Subcutaneous abdominal adipose tissue (tissue), 5 donors: ENCODE measurements around the gene TSSC4.

Source experiments
- H3K27ac ChIP-seq: one replicate; pipeline ENCODE4 v1.7.0; 2013; ENCODE audit warnings: low read depth, mild to moderate bottlenecking, inconsistent platforms, low read length, moderate library complexity
- H3K27me3 ChIP-seq, 5 donors: one replicate each; pipeline ENCODE4 v1.7.0; 2013; ENCODE audit warnings: low read length in 5 of 5, inconsistent platforms in 1 of 5; ENCODE audit not compliant: control insufficient read depth in 5 of 5, insufficient read depth in 4 of 5
- H3K36me3 ChIP-seq, 5 donors: one replicate each; pipeline ENCODE4 v1.7.0; 2013; ENCODE audit warnings: low read length in 5 of 5; ENCODE audit not compliant: control insufficient read depth in 5 of 5, insufficient read depth in 5 of 5
- H3K4me1 ChIP-seq, 5 donors: one replicate each; pipeline ENCODE4 v1.7.0; 2013; ENCODE audit warnings: low read length in 5 of 5, mild to moderate bottlenecking in 3 of 5, moderate library complexity in 1 of 5; ENCODE audit not compliant: control insufficient read depth in 5 of 5, insufficient read depth in 5 of 5
- H3K4me3 ChIP-seq, 5 donors: one replicate each; pipeline ENCODE4 v1.7.0; 2013; ENCODE audit warnings: low read length in 5 of 5, low read depth in 1 of 5
- H3K9ac ChIP-seq, 5 donors: one replicate each; pipeline ENCODE4 v1.7.0; 2013; ENCODE audit warnings: low read length in 5 of 5, mild to moderate bottlenecking in 4 of 5, moderate library complexity in 3 of 5
- H3K9me3 ChIP-seq, 5 donors: one replicate each; pipeline ENCODE4 v1.7.0; 2013; ENCODE audit warnings: low read length in 5 of 5; ENCODE audit not compliant: control insufficient read depth in 5 of 5
- donor health status: healthy.
- donor health status: healthy.
- donor health status: healthy.
- donor health status: healthy.
- donor health status: healthy.

Gene TSSC4

GRCh38 chr11:2368178-2368850 is 32.2 kb upstream of the TSSC4 start:
- Histone ChIP-seq H3K9ac (no peak overlapping the region), H3K27ac (no peak overlapping the region), H3K9me3 (no peaks in the 10 kb centered on the region), H3K27me3 (no peaks in the 10 kb centered on the region), H3K4me3 (no peak overlapping the region), H3K36me3 (no peaks in the 10 kb centered on the region), H3K4me1 (peaks cover 2 to 65% (median 48%) of the 10 kb centered on the region in 5 donors)

GRCh38 chr11:2368851-2369180 is 31.7 kb upstream of the TSSC4 start:
- Histone ChIP-seq H3K4me3 (no peak overlapping the region), H3K27ac (no peak overlapping the region), H3K9me3 (no peaks in the 10 kb centered on the region), H3K9ac (no peak overlapping the region), H3K36me3 (no peaks in the 10 kb centered on the region), H3K27me3 (no peaks in the 10 kb centered on the region), H3K4me1 (peaks cover 0 to 60% (median 43%) of the 10 kb centered on the region in 5 donors)

- H3K4me1 ChIP-seq = peaks cover 0 to 56% (median 39%) of the 10 kb centered on the region in 5 donors
- H3K9ac ChIP-seq = peak overlapping the region in 1 of 5 donors; percentile 11
- no peaks in the 10 kb centered on the region for H3K36me3 ChIP-seq
- peak overlapping the region; percentile 60 for H3K27ac ChIP-seq
- H3K9me3 ChIP-seq = no peaks in the 10 kb centered on the region
- no peak overlapping the region for H3K4me3 ChIP-seq
- H3K27me3 ChIP-seq = no peaks in the 10 kb centered on the region
Observed at GRCh38 chr11:2369320-2369719, 31.2 kb upstream of the TSSC4 start.

- Histone ChIP-seq H3K27ac (peak overlapping the region; percentile 60), H3K4me3 (no peak overlapping the region), H3K36me3 (no peaks in the 10 kb centered on the region), H3K9ac (peak overlapping the region in 2 of 5 donors; percentile 2 to 11), H3K9me3 (no peaks in the 10 kb centered on the region), H3K4me1 (peaks cover 0 to 53% (median 39%) of the 10 kb centered on the region in 5 donors), H3K27me3 (no peaks in the 10 kb centered on the region)
Observed at GRCh38 chr11:2369896-2370295, 30.7 kb upstream of the TSSC4 start.

- Histone ChIP-seq H3K27ac (no peak overlapping the region), H3K27me3 (no peaks in the 10 kb centered on the region), H3K9ac (no peak overlapping the region), H3K36me3 (no peaks in the 10 kb centered on the region), H3K4me3 (no peak overlapping the region), H3K4me1 (peaks cover 1 to 25% (median 18%) of the 10 kb centered on the region in 5 donors), H3K9me3 (no peaks in the 10 kb centered on the region)
Observed at GRCh38 chr11:2374456-2375201, 25.9 kb upstream of the TSSC4 start.

GRCh38 chr11:2375341-2375853 is 25.2 kb upstream of the TSSC4 start:
- Histone ChIP-seq H3K4me3 (no peak overlapping the region), H3K27me3 (no peaks in the 10 kb centered on the region), H3K36me3 (no peaks in the 10 kb centered on the region), H3K4me1 (peaks cover 8 to 28% (median 24%) of the 10 kb centered on the region in 5 donors), H3K9me3 (no peaks in the 10 kb centered on the region), H3K27ac (no peak overlapping the region), H3K9ac (no peak overlapping the region)

GRCh38 chr11:2375964-2376551 is 24.5 kb upstream of the TSSC4 start:
- H3K9ac ChIP-seq = no peak overlapping the region
- H3K27me3 ChIP-seq = no peaks in the 10 kb centered on the region
- H3K27ac ChIP-seq = no peak overlapping the region
- no peaks in the 10 kb centered on the region for H3K9me3 ChIP-seq
- no peaks in the 10 kb centered on the region for H3K36me3 ChIP-seq
- peaks cover 12 to 34% (median 29%) of the 10 kb centered on the region in 5 donors for H3K4me1 ChIP-seq
- H3K4me3 ChIP-seq = no peak overlapping the region

- peak within 1 kb of the TSS; percentile 99 for H3K27ac ChIP-seq
- peak within 1 kb of the TSS; percentile 89 to 96 (median 94) for H3K4me3 ChIP-seq
- peak within 1 kb of the TSS; percentile 48 to 98 (median 94) for H3K9ac ChIP-seq
- peaks cover 0 to 4% (median 0%) of the 10 kb centered on the region in 5 donors for H3K36me3 ChIP-seq
- no peaks in the 10 kb centered on the region for H3K27me3 ChIP-seq
- H3K4me1 ChIP-seq = peaks cover 16 to 43% (median 38%) of the 10 kb centered on the region in 5 donors
- no peaks in the 10 kb centered on the region for H3K9me3 ChIP-seq
Observed at GRCh38 chr11:2376751-2377451, 23.6 kb upstream of the TSSC4 start, which contains the start of gene CD81. TSS of gene CD81 (plus strand) at chr11:2377310. CDS start at chr11:2377550, 240 bp downstream.

GRCh38 chr11:2377511-2378443 is 22.8 kb upstream of the TSSC4 start:
- Histone ChIP-seq H3K9me3 (no peaks in the 10 kb centered on the region), H3K4me1 (peaks cover 16 to 52% (median 47%) of the 10 kb centered on the region in 5 donors), H3K27ac (peak overlapping the region; percentile 99), H3K9ac (peak overlapping the region; percentile 48 to 98 (median 94)), H3K4me3 (peak overlapping the region; percentile 89 to 96 (median 94)), H3K36me3 (peaks cover 0 to 4% (median 0%) of the 10 kb centered on the region in 5 donors), H3K27me3 (no peaks in the 10 kb centered on the region)
